ENCODE results near the gene GOT1.

- TF ChIP-seq CTCF (IDR thresholded peaks at IDR 0.05) (peak; percentile 30), REST (IDR thresholded peaks at IDR 0.05; ENCODE audit: insufficient read depth in 1 of 2, low read depth in 2 of 2, low read length in 1 of 2) (no peak)
These were observed 18.3 kb downstream of the GOT1 start for GRCh38 chr10:99412099-99412498.
